Measurements from ENCODE around the gene LTBP1. TPM values are rescaled to one million over a fixed set of nuclear protein-coding genes. Genes with fewer than 3 reads are reported as not detected.
A peak's percentile ranks its signal among the peaks of the same experiment; 100 is the strongest.

Gene LTBP1
- total and polyA plus RNA-seq, 2 of the 13 experiments (the other 11 are each of a cell fraction or from before 2014, with no cell fraction given), result 0.12 to 0.22 TPM

- peak; percentile 100 for ATAC-seq
- TF ChIP-seq ZNF317 (CRISPR knock-in tag; IDR thresholded peaks at IDR 0.05) (no peak), RFXANK (CRISPR knock-in tag; IDR thresholded peaks at IDR 0.05) (no peak), HMG20A (CRISPR knock-in tag; IDR thresholded peaks at IDR 0.05; ENCODE audit: borderline replicate concordance) (peak; percentile 89), ZNF556 (CRISPR knock-in tag; IDR thresholded peaks at IDR 0.05; ENCODE audit: borderline replicate concordance) (no peak), FOXA3 (CRISPR knock-in tag; IDR thresholded peaks at IDR 0.05) (peak; percentile 61), ZBED4 (CRISPR knock-in tag; IDR thresholded peaks at IDR 0.05; ENCODE audit: borderline replicate concordance) (peak; percentile 32; the same call in 1 of the 2 replicates), ZNF737 (CRISPR knock-in tag; IDR thresholded peaks at IDR 0.05; ENCODE audit: borderline replicate concordance) (no peak), SAP130 (CRISPR knock-in tag; IDR thresholded peaks at IDR 0.05; ENCODE audit: low read depth) (peak; percentile 33; the same call in 1 of the 2 replicates), ZNF776 (CRISPR knock-in tag; IDR thresholded peaks at IDR 0.05) (no peak), ZNF296 (CRISPR knock-in tag; conservative IDR thresholded peaks at IDR 0.05) (no peak), AGO2 (optimal IDR thresholded peaks at IDR 0.05; ENCODE audit: low read depth, low read length) (no peak), POLR2A (IDR thresholded peaks at IDR 0.05; ENCODE audit: insufficient read depth in 1 of 2, low read depth in 2 of 2, low read length in 2 of 2) (no peak), NFE2 (CRISPR knock-in tag; IDR thresholded peaks at IDR 0.05) (no peak), PPARG (CRISPR knock-in tag; conservative IDR thresholded peaks at IDR 0.05) (peak; percentile 62; the same call in 1 of the 2 replicates), ZGPAT (CRISPR knock-in tag; IDR thresholded peaks at IDR 0.05) (peak; percentile 75), BRCA1 (CRISPR knock-in tag; IDR thresholded peaks at IDR 0.05) (0 out of 2 replicates have a peak, but pooled peaks have one; percentile 47), ZNF281 (CRISPR knock-in tag; IDR thresholded peaks at IDR 0.05; ENCODE audit: borderline replicate concordance) (peak; percentile 40; the same call in 1 of the 2 replicates), ATAD3A (CRISPR knock-in tag; IDR thresholded peaks at IDR 0.05) (no peak)
Observed at GRCh38 chr2:33197198-33197938, 250.6 kb downstream of the LTBP1 start.

More at GRCh38 chr2:33197198-33197938, 250.6 kb downstream of the LTBP1 start:
- H3K79me2 ChIP-seq (ENCODE audit: insufficient read depth, low read length), result no peaks in the 10 kb centered on the region
- no TSS peak for BruUV-seq (replicated peaks)
- no peak overlapping the region for H2AFZ ChIP-seq (ENCODE audit: low read length)
- no peak overlapping the region for H3K27ac ChIP-seq (ENCODE audit: extremely low read length, insufficient read depth, low read length)
- H3K36me3 ChIP-seq (replicated peaks in 1 of 2; ENCODE audit: control insufficient read depth in 1 of 2, insufficient read depth in 2 of 2, low read length in 2 of 2), result no peaks in the 10 kb centered on the region
- H3K27me3 ChIP-seq (ENCODE audit: control insufficient read depth in 1 of 2, insufficient read depth in 2 of 2, low read length in 2 of 2), result no peaks in the 10 kb centered on the region
- no peaks in the 10 kb centered on the region for H3K9me3 ChIP-seq (ENCODE audit: low read length)
- ChIA-PET POLR2A (no interaction called here), CTCF (ENCODE audit: low intra/inter-chr PET ratio, low total read pairs) (no interaction called here)
- DNase-seq (ENCODE audit: low spot score) (peak; percentile 74), FAIRE-seq (no peak)
- H3K4me1 ChIP-seq (ENCODE audit: insufficient read depth, low read length), result peaks cover 16% of the 10 kb centered on the region
- H3K4me2 ChIP-seq (ENCODE audit: low read depth, low read length), result peak overlapping the region; percentile 30; the same call in 1 of the 2 replicates
- in situ Hi-C loops (cut with HindIII; ENCODE audit: extremely low pct_ligation_motif_present, low pct_unique_long_range_greater_than_20kb), result no loop called here
- WGBS (ENCODE audit: low lambda C conversion rate), result under 1% methylated on average over 5 of the region's 5 CpGs
- no peaks in the 10 kb centered on the region for H4K20me1 ChIP-seq (ENCODE audit: insufficient read depth, low read length)
- H3K4me3 ChIP-seq (replicated peaks in 1 of 3; ENCODE audit: insufficient read depth in 1 of 3, low read depth in 2 of 3, low read length in 3 of 3), result no peak overlapping the region
- H3K9ac ChIP-seq (ENCODE audit: insufficient read depth, low read depth, low read length), result no peak overlapping the region
- intact Hi-C loops (cut with micrococcal nuclease; ENCODE audit: unreplicated experiment), result no loop called here

Data from HepG2 (cell line).